Endothelial cell of umbilical vein (primary cell): Measurements from ENCODE around the gene ZFP1. TPM values are rescaled to one million over a fixed set of nuclear protein-coding genes. Genes with fewer than 3 reads are reported as not detected.

Source experiments
- BruUV-seq: library from RNA; stranded (reverse); fragments of 400-500 nt; replicated peaks from 2 replicates; lab custom pipeline; 2021; lab: Mats Ljungman, UMichigan
- CTCF ChIA-PET: fragments of 300-600, 350-600 bp; sonication (Branson Sonifier 250); formaldehyde crosslinking; loops from one replicate; lab custom pipeline; 2021; ENCODE audit warnings: antibody characterized with exemption, inconsistent platforms; lab: Charles Lee
- POLR2A ChIA-PET: fragments of 300-600, 350-600 bp; sonication (Branson Sonifier 250); formaldehyde crosslinking; loops from one replicate; lab custom pipeline; 2021; ENCODE audit warnings: antibody characterized with exemption, inconsistent platforms; lab: Charles Lee
- DNase-seq: peaks from one replicate; pipeline ENCODE4 v3.0.0-alpha.2; 2011; ENCODE audit warnings: low read depth, low spot score
- FAIRE-seq: peaks from 2 replicates; lab custom pipeline; 2011; peaks lifted over from hg19 to GRCh38; lab: Jason Lieb, UNC
- H2AFZ ChIP-seq: 2 replicates; pipeline ENCODE4 v1.6.0; 2012; ENCODE audit warnings: low read depth, low read length, control low read depth, inconsistent platforms
- H3K27ac ChIP-seq: 2 replicates; pipeline ENCODE4 v1.5.1; 2011; ENCODE audit warnings: low read depth, mild to moderate bottlenecking, control low read depth, low read length, moderate library complexity; ENCODE audit not compliant: insufficient read depth
- H3K27me3 ChIP-seq, 2 experiments: 2 replicates each; pipeline versions ENCODE4 v1.6.0 to v1.6.1; 2011; ENCODE audit warnings: low read length in 2 of 2, mixed read lengths in 1 of 2; ENCODE audit not compliant: control insufficient read depth in 2 of 2, insufficient read depth in 2 of 2
- H3K36me3 ChIP-seq, 2 experiments: 2 replicates in 1 of 2; 3 replicates in 1 of 2; pipeline ENCODE4 v1.5.1; 2011; ENCODE audit warnings: low read length in 2 of 2, mild to moderate bottlenecking in 1 of 2, moderate library complexity in 1 of 2; ENCODE audit not compliant: control insufficient read depth in 2 of 2, insufficient read depth in 2 of 2; ENCODE audit errors: extremely low read depth in 1 of 2
- H3K4me1 ChIP-seq: 3 replicates; pipeline ENCODE4 v1.5.1; 2011; ENCODE audit warnings: mild to moderate bottlenecking, low read length; ENCODE audit not compliant: control insufficient read depth, insufficient read depth; ENCODE audit errors: extremely low read depth
- H3K4me2 ChIP-seq: 2 replicates; pipeline ENCODE4 v1.6.1; 2011; ENCODE audit warnings: low read length, control low read depth, mixed read lengths; ENCODE audit not compliant: insufficient read depth
- H3K4me3 ChIP-seq, 3 experiments: fragments of 200-600 bp in 1 of 3; sonication (generic), shearing (Covaris generic) in 1 of 3; replicated peaks in 1 of 3; 2 replicates each; pipeline ENCODE4 v1.5.1; 2011 to 2016; ENCODE audit warnings: control low read depth in 3 of 3, low read length in 3 of 3, mild to moderate bottlenecking in 2 of 3, inconsistent platforms in 1 of 3, low read depth in 1 of 3, moderate library complexity in 1 of 3; ENCODE audit not compliant: insufficient read depth in 1 of 3
- H3K79me2 ChIP-seq: 2 replicates; pipeline ENCODE4 v1.6.0; 2012; ENCODE audit warnings: low read length, inconsistent platforms; ENCODE audit not compliant: control insufficient read depth, insufficient read depth
- H3K9ac ChIP-seq: replicated peaks from 2 replicates; pipeline ENCODE3; 2011; ENCODE audit warnings: low read length, control low read depth; ENCODE audit not compliant: insufficient read depth; ENCODE audit errors: extremely low read depth
- H3K9me1 ChIP-seq: replicated peaks from 3 replicates; pipeline ENCODE4 v1.6.0; 2011; ENCODE audit warnings: mild to moderate bottlenecking, low read length; ENCODE audit not compliant: control insufficient read depth, insufficient read depth; ENCODE audit errors: extremely low read depth
- H3K9me3 ChIP-seq: replicated peaks from 2 replicates; pipeline ENCODE4 v1.5.1; 2012; ENCODE audit warnings: low read length, inconsistent platforms; ENCODE audit not compliant: control insufficient read depth, insufficient read depth
- H4K20me1 ChIP-seq: replicated peaks from 2 replicates; pipeline ENCODE3; 2011; ENCODE audit warnings: mild to moderate bottlenecking, low read length; ENCODE audit not compliant: control insufficient read depth, insufficient read depth; ENCODE audit errors: extremely low read depth
- CTCF ChIP-seq, 2 donors: IDR thresholded peaks; 1 replicate in 1 of 2; 2 replicates in 1 of 2; pipeline ENCODE4 v1.5.1; 2011; ENCODE audit warnings: low read length in 2 of 2, mild to moderate bottlenecking in 2 of 2, moderate library complexity in 2 of 2, control low read depth in 1 of 2, inconsistent platforms in 1 of 2, low read depth in 1 of 2; ENCODE audit not compliant: insufficient read depth in 1 of 2; ENCODE audit errors: extremely low read depth in 1 of 2
- EZH2 ChIP-seq: IDR thresholded peaks from 2 replicates; pipeline ENCODE4 v1.6.1; 2012; ENCODE audit warnings: borderline replicate concordance, low read depth, mild to moderate bottlenecking, moderate library complexity, low read length, inconsistent platforms; ENCODE audit not compliant: severe bottlenecking
- FOS ChIP-seq: IDR thresholded peaks from 2 replicates; pipeline ENCODE4 v1.6.1; 2011; ENCODE audit warnings: mild to moderate bottlenecking, low read length, moderate library complexity, borderline replicate concordance; ENCODE audit not compliant: insufficient read depth
- GATA2 ChIP-seq: IDR thresholded peaks from 2 replicates; pipeline ENCODE4 v1.7.0; 2011; ENCODE audit warnings: low read depth, mild to moderate bottlenecking, moderate library complexity, mixed read lengths, low read length; ENCODE audit not compliant: insufficient read length, insufficient read depth
- JUN ChIP-seq: IDR thresholded peaks from 2 replicates; pipeline ENCODE4 v1.6.1; 2011; ENCODE audit warnings: borderline replicate concordance, low read depth; ENCODE audit not compliant: insufficient read length, insufficient read depth
- MAX ChIP-seq: IDR thresholded peaks from 2 replicates; pipeline ENCODE4 v1.6.1; 2011; ENCODE audit not compliant: insufficient read depth, insufficient read length
- MYC ChIP-seq: IDR thresholded peaks from one replicate; pipeline ENCODE4 v1.6.1; 2011; ENCODE audit warnings: mild to moderate bottlenecking, low read depth, low read length
- POLR2A ChIP-seq: IDR thresholded peaks from 2 replicates; pipeline ENCODE4 v1.6.1; 2012; ENCODE audit warnings: low read depth, mild to moderate bottlenecking, control low read depth, low read length
- POLR2AphosphoS5 ChIP-seq: IDR thresholded peaks from 2 replicates; pipeline ENCODE4 v1.6.1; 2012; ENCODE audit warnings: low read depth, mild to moderate bottlenecking, control low read depth, low read length, moderate library complexity; ENCODE audit not compliant: insufficient read depth
- dilution Hi-C: fragments of 300-500 bp; cut with MboI; formaldehyde crosslinking; loops from one replicate; pipeline ENCODE4 v1.15.0; 2019; ENCODE audit warnings: low sequenced_read_pairs; ENCODE audit not compliant: extremely low pct_ligation_motif_present
- intact Hi-C: fragments of 100-400 bp; cut with micrococcal nuclease; formaldehyde crosslinking; loops from one replicate; pipeline ENCODE4 v1.10.0; 2022
- polyA plus RNA-seq, 4 experiments: library from polyadenylated mRNA; depleted of rRNA in 3 of 4; stranded (reverse) in 3 of 4; unstranded in 1 of 4; fragments of >200 nt; gene quantifications; 2 replicates each; pipeline versions ENCODE4 v1.2.1 to v1.2.3, GENCODE V29; 2011 to 2012; ENCODE audit warnings: missing spikeins in 1 of 4
- total RNA-seq: library from RNA; stranded (reverse); gene quantifications from 2 replicates; pipeline ENCODE4 v1.2.3, GENCODE V29; 2021

The ZFP1 gene
- total and polyA plus RNA-seq, 2 donors (not counting 3 experiments of a cell fraction or from before 2014, with no cell fraction given) = 2.8 to 9.8 TPM

DNA sequence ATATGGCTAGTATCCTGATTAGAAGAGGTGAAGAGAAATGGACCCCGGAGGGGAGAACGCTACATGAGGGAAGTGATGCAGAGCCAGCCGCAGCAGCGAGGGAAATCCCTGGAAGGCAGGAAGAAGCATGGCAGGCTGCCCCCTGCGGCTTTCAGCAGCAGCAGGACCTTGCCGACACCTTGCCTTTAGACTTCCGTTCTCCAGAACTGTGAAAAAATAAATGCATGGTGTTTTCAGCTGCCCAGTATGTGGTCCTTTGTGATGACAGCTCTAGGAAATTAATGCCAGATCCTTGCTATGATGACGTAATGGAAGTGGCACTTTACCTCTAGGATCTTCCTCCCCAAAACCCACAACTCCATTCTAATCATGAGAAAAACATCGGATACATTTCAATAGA lies 9.7 kb upstream of the ZFP1 start:
- no peaks in the 10 kb centered on the region for H4K20me1 ChIP-seq
- H3K79me2 ChIP-seq = no peaks in the 10 kb centered on the region
- TF ChIP-seq FOS (no peak), POLR2A (no peak), JUN (no peak), GATA2 (no peak), MAX (no peak), POLR2AphosphoS5 (no peak), MYC (no peak), EZH2 (no peak), CTCF (IDR thresholded peaks at IDR 0.05; ENCODE audit: extremely low read depth in 1 of 2, insufficient read depth in 1 of 2, low read depth in 1 of 2, low read length in 2 of 2) (no peak)
- no peaks in the 10 kb centered on the region for H3K4me1 ChIP-seq
- H3K9ac ChIP-seq = no peak overlapping the region
- no peaks in the 10 kb centered on the region for H3K9me1 ChIP-seq
- DNase-seq (no peak), FAIRE-seq (no peak)
- POLR2A ChIA-PET = no interaction called here
- BruUV-seq = no TSS peak
- H3K27me3 ChIP-seq = no peaks in the 10 kb centered on the region
- intact Hi-C loops = no loop called here
- H3K4me2 ChIP-seq = no peak overlapping the region
- CTCF ChIA-PET = interaction anchor here (0.9 to 1.5 kb wide), 2 partner anchors 27 to 141 kb away, joined by 4 read pairs; partner anchors contain the start of gene ZNRF1
- dilution Hi-C loops = no loop called here
- no peak overlapping the region for H3K27ac ChIP-seq
- H3K4me3 ChIP-seq = no peak overlapping the region
- H3K36me3 ChIP-seq = no peaks in the 10 kb centered on the region
- H2AFZ ChIP-seq = no peak overlapping the region
- H3K9me3 ChIP-seq = no peaks in the 10 kb centered on the region
